WTC11 (cell line): Measurements from ENCODE around the gene OR2G2. TPM values are rescaled to one million over a fixed set of nuclear protein-coding genes. Genes with fewer than 3 reads are reported as not detected.

Source experiments
- ATAC-seq: fragments of 200-7000 bp; cut with Tn5 transposase; 2 replicates; pipeline ENCODE4 v1.10.0; 2021; ENCODE audit warnings: mild to moderate bottlenecking, moderate library complexity
- Bru-seq: library from RNA; stranded (reverse); fragments of 400-500 nt; gene quantifications from one replicate; lab custom pipeline; 2021; lab: Mats Ljungman, UMichigan
- CTCF ChIA-PET: fragments of 300-600 bp; sonication (Branson Sonifier 250); formaldehyde crosslinking; loops from one replicate; lab custom pipeline; 2021; ENCODE audit warnings: antibody characterized with exemption; lab: Charles Lee
- POLR2A ChIA-PET: fragments of 350-600 bp; sonication (Branson Sonifier 250); formaldehyde crosslinking; loops from one replicate; lab custom pipeline; 2021; ENCODE audit warnings: antibody characterized with exemption; lab: Charles Lee
- DNase-seq: peaks from one replicate; pipeline ENCODE4 v3.0.0; 2021; ENCODE audit warnings: low spot score
- H3K27ac Mint-ChIP-seq: 2 replicates; pipeline ENCODE4 v1.8.0; 2021; ENCODE audit warnings: mixed read lengths
- H3K27me3 Mint-ChIP-seq: 2 replicates; pipeline ENCODE4 v1.8.0; 2021; ENCODE audit warnings: low read depth, mild to moderate bottlenecking, moderate library complexity, mixed read lengths
- H3K36me3 Mint-ChIP-seq: 2 replicates; pipeline ENCODE4 v1.8.0; 2021; ENCODE audit warnings: mixed read lengths
- H3K4me1 Mint-ChIP-seq: 2 replicates; pipeline ENCODE4 v1.8.0; 2022; ENCODE audit warnings: mixed read lengths
- H3K4me3 Mint-ChIP-seq: 2 replicates; pipeline ENCODE4 v1.8.0; 2021; ENCODE audit warnings: mild to moderate bottlenecking, moderate library complexity, mixed read lengths
- H3K9me3 Mint-ChIP-seq: 2 replicates; pipeline ENCODE4 v1.8.0; 2021; ENCODE audit warnings: mixed read lengths
- AR ChIP-seq: fragments of 250-450 bp; sonication (Bioruptor Pico); IDR thresholded peaks from 2 replicates; pipeline ENCODE4 v1.9.0; 2021; ENCODE audit warnings: mild to moderate bottlenecking
- CREB1 ChIP-seq: sonication (generic); formaldehyde crosslinking; IDR thresholded peaks from 2 replicates; pipeline ENCODE4 v1.8.0; 2023; ENCODE audit warnings: mild to moderate bottlenecking, missing genetic modification reagents
- EMX1 ChIP-seq: fragments of 250-450 bp; sonication (Bioruptor Pico); IDR thresholded peaks from 2 replicates; pipeline ENCODE4 v1.8.0; 2021; ENCODE audit warnings: mild to moderate bottlenecking
- ETV6 ChIP-seq: sonication (generic); formaldehyde crosslinking; IDR thresholded peaks from 2 replicates; pipeline ENCODE4 v1.8.1; 2022; ENCODE audit warnings: mild to moderate bottlenecking, missing genetic modification reagents
- FOXP1 ChIP-seq: sonication (generic); formaldehyde crosslinking; IDR thresholded peaks from 2 replicates; pipeline ENCODE4 v1.8.0; 2022; ENCODE audit warnings: missing genetic modification reagents, mild to moderate bottlenecking, moderate library complexity, borderline replicate concordance
- GABPB1 ChIP-seq: sonication (generic); formaldehyde crosslinking; IDR thresholded peaks from 2 replicates; pipeline ENCODE4 v1.8.1; 2023; ENCODE audit warnings: mild to moderate bottlenecking, missing genetic modification reagents
- GRHL2 ChIP-seq: fragments of 250-450 bp; sonication (Bioruptor Pico); IDR thresholded peaks from 2 replicates; pipeline ENCODE4 v1.8.0; 2022; ENCODE audit warnings: mild to moderate bottlenecking, moderate library complexity; ENCODE audit not compliant: insufficient replicate concordance, severe bottlenecking
- JUN ChIP-seq: sonication (generic); formaldehyde crosslinking; IDR thresholded peaks from 2 replicates; pipeline ENCODE4 v1.8.0; 2023; ENCODE audit warnings: mild to moderate bottlenecking, missing genetic modification reagents
- KAT7 ChIP-seq: sonication (generic); formaldehyde crosslinking; IDR thresholded peaks from 2 replicates; pipeline ENCODE4 v1.8.1; 2023; ENCODE audit warnings: missing genetic modification reagents, mild to moderate bottlenecking, borderline replicate concordance
- MYBL2 ChIP-seq: sonication (generic); formaldehyde crosslinking; IDR thresholded peaks from 2 replicates; pipeline ENCODE4 v1.8.1; 2023; ENCODE audit warnings: mild to moderate bottlenecking, moderate library complexity, missing genetic modification reagents
- NFYB ChIP-seq: sonication (generic); formaldehyde crosslinking; conservative IDR thresholded peaks from 2 replicates; pipeline ENCODE4 v1.8.0; 2022; ENCODE audit warnings: low read depth, missing genetic modification reagents
- NR1H2 ChIP-seq: sonication (generic); formaldehyde crosslinking; IDR thresholded peaks from 2 replicates; pipeline ENCODE4 v1.9.0; 2021; ENCODE audit warnings: mild to moderate bottlenecking, moderate library complexity, missing genetic modification reagents
- NR3C1 ChIP-seq: sonication (generic); formaldehyde crosslinking; conservative IDR thresholded peaks from 2 replicates; pipeline ENCODE4 v1.8.1; 2023; ENCODE audit warnings: low read depth, mild to moderate bottlenecking, missing genetic modification reagents
- SOX15 ChIP-seq: fragments of 250-450 bp; sonication (Bioruptor Pico); IDR thresholded peaks from 2 replicates; pipeline ENCODE4 v1.9.0; 2021; ENCODE audit warnings: mild to moderate bottlenecking
- STAT6 ChIP-seq: sonication (generic); formaldehyde crosslinking; conservative IDR thresholded peaks from 2 replicates; pipeline ENCODE4 v1.8.1; 2023; ENCODE audit warnings: mild to moderate bottlenecking, low read depth, missing genetic modification reagents, moderate library complexity
- TEAD1 ChIP-seq: sonication (generic); formaldehyde crosslinking; IDR thresholded peaks from 2 replicates; pipeline ENCODE4 v1.8.0; 2022; ENCODE audit warnings: mild to moderate bottlenecking, missing genetic modification reagents
- ZBTB21 ChIP-seq: sonication (generic); formaldehyde crosslinking; IDR thresholded peaks from 2 replicates; pipeline ENCODE4 v1.8.1; 2023; ENCODE audit warnings: mild to moderate bottlenecking, missing genetic modification reagents, borderline replicate concordance
- ZMAT4 ChIP-seq: fragments of 250-450 bp; sonication (Bioruptor Pico); IDR thresholded peaks from 2 replicates; pipeline ENCODE4 v1.9.0; 2021; ENCODE audit warnings: mild to moderate bottlenecking
- ZNF219 ChIP-seq: sonication (generic); formaldehyde crosslinking; IDR thresholded peaks from 2 replicates; pipeline ENCODE4 v1.8.0; 2023; ENCODE audit warnings: missing genetic modification reagents, mild to moderate bottlenecking, borderline replicate concordance
- ZNF232 ChIP-seq: sonication (generic); formaldehyde crosslinking; IDR thresholded peaks from 2 replicates; pipeline ENCODE4 v1.8.0; 2022; ENCODE audit warnings: mild to moderate bottlenecking, missing genetic modification reagents
- ZNF416 ChIP-seq: fragments of 250-450 bp; sonication (Bioruptor Pico); IDR thresholded peaks from 2 replicates; pipeline ENCODE4 v1.9.0; 2021; ENCODE audit warnings: mild to moderate bottlenecking, inconsistent platforms
- long read RNA-seq, 3 experiments: library from RNA in 1 of 3; library from capped mRNA in 1 of 3; library from polyadenylated mRNA in 1 of 3; unstranded in 2 of 3; stranded (forward) in 1 of 3; transcript quantifications; one replicate each; pipeline ENCODE4 v2.0.0, GENCODE V29; 2021
- total RNA-seq: library from RNA; stranded (reverse); gene quantifications from 3 replicates; pipeline ENCODE4 v1.2.3, GENCODE V29; 2021
- TF ChIP-seq, protein P1 (sequence below): sonication (generic); formaldehyde crosslinking; IDR thresholded peaks from 2 replicates; pipeline ENCODE4 v1.8.1; 2022; ENCODE audit warnings: missing genetic modification reagents, borderline replicate concordance
- TF ChIP-seq, protein P2 (sequence below): sonication (generic); formaldehyde crosslinking; IDR thresholded peaks from 2 replicates; pipeline ENCODE4 v1.8.0; 2023; ENCODE audit warnings: mild to moderate bottlenecking, missing genetic modification reagents
- TF ChIP-seq, protein P3 (sequence below): sonication (generic); formaldehyde crosslinking; IDR thresholded peaks from 2 replicates; pipeline ENCODE4 v1.8.1; 2022; ENCODE audit warnings: low read depth, mild to moderate bottlenecking, moderate library complexity, missing genetic modification reagents, borderline replicate concordance

Gene OR2G2, protein sequence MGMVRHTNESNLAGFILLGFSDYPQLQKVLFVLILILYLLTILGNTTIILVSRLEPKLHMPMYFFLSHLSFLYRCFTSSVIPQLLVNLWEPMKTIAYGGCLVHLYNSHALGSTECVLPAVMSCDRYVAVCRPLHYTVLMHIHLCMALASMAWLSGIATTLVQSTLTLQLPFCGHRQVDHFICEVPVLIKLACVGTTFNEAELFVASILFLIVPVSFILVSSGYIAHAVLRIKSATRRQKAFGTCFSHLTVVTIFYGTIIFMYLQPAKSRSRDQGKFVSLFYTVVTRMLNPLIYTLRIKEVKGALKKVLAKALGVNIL
- total RNA-seq, result not detected in 3 replicates
- not detected for Bru-seq, nascent RNA
- long read RNA-seq, experiment 1, result 0 reads
- long read RNA-seq, experiment 2, result 0 reads
- long read RNA-seq, experiment 3, result 0 reads

- POLR2A ChIA-PET, result no interaction called here
- CTCF ChIA-PET, result interaction anchor here (1.0 kb wide), 1 partner anchor 11 kb away, joined by 3 read pairs; no protein-coding TSS in a partner anchor
- ATAC-seq (no peak), DNase-seq (no peak)
- Mint-ChIP-seq H3K27ac (no peak within 1 kb of the TSS), H3K4me3 (no peak within 1 kb of the TSS), H3K27me3 (no peaks in the 10 kb centered on the region; the same call in 1 of the 2 replicates)
- no peak for TF ChIP-seq GABPB1
- no peak for TF ChIP-seq ZMAT4
- TF ChIP-seq KAT7 (CRISPR knock-in tag), result no peak
- TF ChIP-seq, protein P1, sequence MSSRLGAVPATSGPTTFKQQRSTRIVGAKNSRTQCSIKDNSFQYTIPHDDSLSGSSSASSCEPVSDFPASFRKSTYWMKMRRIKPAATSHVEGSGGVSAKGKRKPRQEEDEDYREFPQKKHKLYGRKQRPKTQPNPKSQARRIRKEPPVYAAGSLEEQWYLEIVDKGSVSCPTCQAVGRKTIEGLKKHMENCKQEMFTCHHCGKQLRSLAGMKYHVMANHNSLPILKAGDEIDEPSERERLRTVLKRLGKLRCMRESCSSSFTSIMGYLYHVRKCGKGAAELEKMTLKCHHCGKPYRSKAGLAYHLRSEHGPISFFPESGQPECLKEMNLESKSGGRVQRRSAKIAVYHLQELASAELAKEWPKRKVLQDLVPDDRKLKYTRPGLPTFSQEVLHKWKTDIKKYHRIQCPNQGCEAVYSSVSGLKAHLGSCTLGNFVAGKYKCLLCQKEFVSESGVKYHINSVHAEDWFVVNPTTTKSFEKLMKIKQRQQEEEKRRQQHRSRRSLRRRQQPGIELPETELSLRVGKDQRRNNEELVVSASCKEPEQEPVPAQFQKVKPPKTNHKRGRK, result no peak
- TF ChIP-seq ZNF219 (CRISPR knock-in tag), result no peak
- TF ChIP-seq, all 79 proteins: peak for 0
- Mint-ChIP-seq H3K4me1 (no peaks in the 10 kb centered on the region), H3K36me3 (no peaks in the 10 kb centered on the region), H3K9me3 (peaks cover 17% of the 10 kb centered on the region)
Measured at GRCh38 chr1:247588060-247588459, at the start of gene OR2G2. TSS of gene OR2G2 (plus strand) at chr1:247588360. CDS start at chr1:247588360, 0 bp downstream.

GRCh38 chr1:247538561-247538960 lies 49.6 kb upstream of the OR2G2 start:
- TF ChIP-seq, protein P2, sequence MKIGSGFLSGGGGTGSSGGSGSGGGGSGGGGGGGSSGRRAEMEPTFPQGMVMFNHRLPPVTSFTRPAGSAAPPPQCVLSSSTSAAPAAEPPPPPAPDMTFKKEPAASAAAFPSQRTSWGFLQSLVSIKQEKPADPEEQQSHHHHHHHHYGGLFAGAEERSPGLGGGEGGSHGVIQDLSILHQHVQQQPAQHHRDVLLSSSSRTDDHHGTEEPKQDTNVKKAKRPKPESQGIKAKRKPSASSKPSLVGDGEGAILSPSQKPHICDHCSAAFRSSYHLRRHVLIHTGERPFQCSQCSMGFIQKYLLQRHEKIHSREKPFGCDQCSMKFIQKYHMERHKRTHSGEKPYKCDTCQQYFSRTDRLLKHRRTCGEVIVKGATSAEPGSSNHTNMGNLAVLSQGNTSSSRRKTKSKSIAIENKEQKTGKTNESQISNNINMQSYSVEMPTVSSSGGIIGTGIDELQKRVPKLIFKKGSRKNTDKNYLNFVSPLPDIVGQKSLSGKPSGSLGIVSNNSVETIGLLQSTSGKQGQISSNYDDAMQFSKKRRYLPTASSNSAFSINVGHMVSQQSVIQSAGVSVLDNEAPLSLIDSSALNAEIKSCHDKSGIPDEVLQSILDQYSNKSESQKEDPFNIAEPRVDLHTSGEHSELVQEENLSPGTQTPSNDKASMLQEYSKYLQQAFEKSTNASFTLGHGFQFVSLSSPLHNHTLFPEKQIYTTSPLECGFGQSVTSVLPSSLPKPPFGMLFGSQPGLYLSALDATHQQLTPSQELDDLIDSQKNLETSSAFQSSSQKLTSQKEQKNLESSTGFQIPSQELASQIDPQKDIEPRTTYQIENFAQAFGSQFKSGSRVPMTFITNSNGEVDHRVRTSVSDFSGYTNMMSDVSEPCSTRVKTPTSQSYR (CRISPR knock-in tag), result no peak
- no peak for TF ChIP-seq FOXP1 (CRISPR knock-in tag)
- no peak for TF ChIP-seq EMX1 (CRISPR knock-in tag)
- no peak for TF ChIP-seq TEAD1 (CRISPR knock-in tag)
- no peak for TF ChIP-seq NR3C1
- TF ChIP-seq STAT6 (CRISPR knock-in tag), result no peak
- TF ChIP-seq ZBTB21 (CRISPR knock-in tag), result no peak
- TF ChIP-seq MYBL2, result no peak
- no peak for TF ChIP-seq NFYB (CRISPR knock-in tag)
- TF ChIP-seq JUN, result no peak
- TF ChIP-seq, protein P3, sequence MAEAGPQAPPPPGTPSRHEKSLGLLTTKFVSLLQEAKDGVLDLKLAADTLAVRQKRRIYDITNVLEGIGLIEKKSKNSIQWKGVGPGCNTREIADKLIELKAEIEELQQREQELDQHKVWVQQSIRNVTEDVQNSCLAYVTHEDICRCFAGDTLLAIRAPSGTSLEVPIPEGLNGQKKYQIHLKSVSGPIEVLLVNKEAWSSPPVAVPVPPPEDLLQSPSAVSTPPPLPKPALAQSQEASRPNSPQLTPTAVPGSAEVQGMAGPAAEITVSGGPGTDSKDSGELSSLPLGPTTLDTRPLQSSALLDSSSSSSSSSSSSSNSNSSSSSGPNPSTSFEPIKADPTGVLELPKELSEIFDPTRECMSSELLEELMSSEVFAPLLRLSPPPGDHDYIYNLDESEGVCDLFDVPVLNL (CRISPR knock-in tag), result no peak
- no peak for TF ChIP-seq SOX15
- TF ChIP-seq AR (CRISPR knock-in tag), result no peak
- TF ChIP-seq ETV6, result no peak
- no peak for TF ChIP-seq ZNF416 (CRISPR knock-in tag)
- no peak for TF ChIP-seq CREB1
- TF ChIP-seq NR1H2 (CRISPR knock-in tag), result no peak
- TF ChIP-seq ZNF232, result no peak
- no peak for TF ChIP-seq GRHL2 (CRISPR knock-in tag)
- H3K27me3 Mint-ChIP-seq, result no peaks in the 10 kb centered on the region
- no peak overlapping the region for H3K4me3 Mint-ChIP-seq
- H3K9me3 Mint-ChIP-seq, result no peaks in the 10 kb centered on the region
- ChIA-PET POLR2A (no interaction called here), CTCF (interaction anchor here (0.6 kb wide), 1 partner anchor 9 kb away, joined by 5 read pairs; no protein-coding TSS in a partner anchor)
- no peak for ATAC-seq
- H3K27ac Mint-ChIP-seq, result no peak overlapping the region
- no peaks in the 10 kb centered on the region for H3K36me3 Mint-ChIP-seq
- H3K4me1 Mint-ChIP-seq, result peaks cover 3% of the 10 kb centered on the region
- no peak for DNase-seq
